Neural cell (in vitro differentiated cells): ENCODE measurements around the gene MYG1. TPM values are rescaled to one million over a fixed set of nuclear protein-coding genes. Genes with fewer than 3 reads are reported as not detected.

ENCODE experiments used
- H2AFZ ChIP-seq: fragments of 200-600, 300-800 bp; sonication (generic), shearing (Covaris generic); 2 replicates; pipeline ENCODE4 v1.6.0; 2014; ENCODE audit warnings: low read depth, mild to moderate bottlenecking, antibody characterized with exemption, low read length, moderate library complexity
- H3F3A ChIP-seq: fragments of 200-600 bp; shearing (Covaris generic); 2 replicates; pipeline ENCODE4 v1.6.1; 2016; ENCODE audit warnings: mild to moderate bottlenecking, moderate library complexity, mixed read lengths, antibody characterized with exemption, low read length; ENCODE audit not compliant: insufficient read depth, poor library complexity, severe bottlenecking
- H3K27ac ChIP-seq: fragments of 200-600, 300-800 bp; sonication (generic), shearing (Covaris generic); 2 replicates; pipeline ENCODE4 v1.5.1; 2014; ENCODE audit warnings: mild to moderate bottlenecking, low read length, moderate library complexity
- H3K27me3 ChIP-seq: fragments of 300-800, 200-600 bp; sonication (generic), shearing (Covaris generic); 2 replicates; pipeline ENCODE4 v1.6.0; 2014; ENCODE audit warnings: mild to moderate bottlenecking, low read depth, low read length, moderate library complexity; ENCODE audit not compliant: insufficient read depth
- H3K36me3 ChIP-seq: fragments of 300-800, 200-600 bp; sonication (generic), shearing (Covaris generic); 2 replicates; pipeline ENCODE4 v1.5.1; 2014; ENCODE audit warnings: mild to moderate bottlenecking, antibody characterized with exemption, low read length, moderate library complexity; ENCODE audit not compliant: insufficient read depth
- H3K4me2 ChIP-seq: fragments of 300-800, 200-600 bp; sonication (generic), shearing (Covaris generic); 2 replicates; pipeline ENCODE4 v1.6.0; 2014; ENCODE audit warnings: mild to moderate bottlenecking, low read length
- H3K4me3 ChIP-seq: fragments of 300-800, 200-600 bp; sonication (generic), shearing (Covaris generic); 2 replicates; pipeline ENCODE4 v1.5.1; 2014; ENCODE audit warnings: mild to moderate bottlenecking, low read length, moderate library complexity
- H3K79me2 ChIP-seq: fragments of 200-600 bp; shearing (Covaris generic); replicated peaks from 2 replicates; pipeline ENCODE4 v1.6.0; 2014; ENCODE audit warnings: mild to moderate bottlenecking, low read length, moderate library complexity; ENCODE audit not compliant: insufficient read depth
- H3K9ac ChIP-seq: fragments of 300-800, 200-600 bp; sonication (generic), shearing (Covaris generic); 2 replicates; pipeline ENCODE4 v1.6.1; 2016; ENCODE audit warnings: mild to moderate bottlenecking, low read length, mixed read lengths
- H3K9me2 ChIP-seq: fragments of 200-600 bp; shearing (Covaris generic); 2 replicates; pipeline ENCODE4 v1.6.1; 2016; ENCODE audit warnings: mild to moderate bottlenecking, low read length, mixed read lengths; ENCODE audit not compliant: insufficient read depth
- H3K9me3 ChIP-seq: fragments of 200-600, 300-800 bp; sonication (generic), shearing (Covaris generic); 2 replicates; pipeline ENCODE4 v1.6.1; 2016; ENCODE audit warnings: mild to moderate bottlenecking, mixed run types, low read length, moderate library complexity, mixed read lengths
- H4K20me1 ChIP-seq: fragments of 200-600 bp; shearing (Covaris generic); 2 replicates; pipeline ENCODE4 v1.6.1; 2016; ENCODE audit warnings: mild to moderate bottlenecking, mixed run types; ENCODE audit not compliant: insufficient read depth
- EP300 ChIP-seq: fragments of 450-650 bp; conservative IDR thresholded peaks from 2 replicates; pipeline ENCODE4 v1.6.1; 2014; ENCODE audit warnings: antibody characterized with exemption, mild to moderate bottlenecking, moderate library complexity; ENCODE audit not compliant: poor library complexity, severe bottlenecking
- EZH2 ChIP-seq: fragments of 200-600, 300-800 bp; shearing (Covaris generic), sonication (generic); IDR thresholded peaks from 2 replicates; pipeline ENCODE4 v1.6.1; 2014; ENCODE audit warnings: antibody characterized with exemption, low read length, borderline replicate concordance, mild to moderate bottlenecking; ENCODE audit not compliant: insufficient read depth, poor library complexity, severe bottlenecking
- MXI1 ChIP-seq: fragments of 450-650 bp; conservative IDR thresholded peaks from 2 replicates; pipeline ENCODE4 v1.6.1; 2014; ENCODE audit warnings: antibody characterized with exemption, mild to moderate bottlenecking; ENCODE audit not compliant: poor library complexity, severe bottlenecking
- POLR2AphosphoS5 ChIP-seq: IDR thresholded peaks from 2 replicates; pipeline ENCODE4 v1.6.1; 2012
- RAD21 ChIP-seq: fragments of 450-650 bp; conservative IDR thresholded peaks from 2 replicates; pipeline ENCODE4 v1.6.1; 2014; ENCODE audit warnings: antibody characterized with exemption, mild to moderate bottlenecking, moderate library complexity
- REST ChIP-seq: IDR thresholded peaks from 2 replicates; pipeline ENCODE4 v1.6.1; 2012; ENCODE audit warnings: borderline replicate concordance
- SMC3 ChIP-seq: fragments of 450-650 bp; conservative IDR thresholded peaks from 2 replicates; pipeline ENCODE4 v1.6.1; 2014; ENCODE audit warnings: antibody characterized with exemption, mild to moderate bottlenecking, moderate library complexity; ENCODE audit not compliant: poor library complexity
- TAF1 ChIP-seq: IDR thresholded peaks from 2 replicates; pipeline ENCODE4 v1.6.1; 2012; ENCODE audit warnings: low read depth
- polyA plus RNA-seq: library from polyadenylated mRNA; depleted of rRNA; stranded (reverse); fragments of >200 nt; gene quantifications from 2 replicates; pipeline ENCODE4 v1.2.3, GENCODE V29; 2014
- TF ChIP-seq, protein P1 (sequence below): fragments of 450-650 bp; IDR thresholded peaks from 2 replicates; pipeline ENCODE4 v1.5.1; 2014; ENCODE audit warnings: antibody characterized with exemption, mild to moderate bottlenecking, moderate library complexity; ENCODE audit not compliant: poor library complexity, severe bottlenecking

MYG1 gene
- polyA plus RNA-seq, 1 donor from 2014 or later = 70.5 TPM

GRCh38 chr12:53353257-53353655 is 53.8 kb downstream of the MYG1 start:
- Histone ChIP-seq H3K27me3 (no peaks in the 10 kb centered on the region), H3K27ac (no peak overlapping the region), H3K9me2 (no peaks in the 10 kb centered on the region), H3K9ac (no peak overlapping the region), H3K4me3 (no peak overlapping the region), H2AFZ (no peak overlapping the region), H3K79me2 (no peaks in the 10 kb centered on the region), H3K4me2 (no peak overlapping the region), H3K36me3 (no peaks in the 10 kb centered on the region), H3F3A (no peaks in the 10 kb centered on the region), H4K20me1 (no peaks in the 10 kb centered on the region), H3K9me3 (no peaks in the 10 kb centered on the region)
- no peak for TF ChIP-seq MXI1
- no peak for TF ChIP-seq POLR2AphosphoS5
- no peak for TF ChIP-seq EP300
- no peak for TF ChIP-seq RAD21

DNA sequence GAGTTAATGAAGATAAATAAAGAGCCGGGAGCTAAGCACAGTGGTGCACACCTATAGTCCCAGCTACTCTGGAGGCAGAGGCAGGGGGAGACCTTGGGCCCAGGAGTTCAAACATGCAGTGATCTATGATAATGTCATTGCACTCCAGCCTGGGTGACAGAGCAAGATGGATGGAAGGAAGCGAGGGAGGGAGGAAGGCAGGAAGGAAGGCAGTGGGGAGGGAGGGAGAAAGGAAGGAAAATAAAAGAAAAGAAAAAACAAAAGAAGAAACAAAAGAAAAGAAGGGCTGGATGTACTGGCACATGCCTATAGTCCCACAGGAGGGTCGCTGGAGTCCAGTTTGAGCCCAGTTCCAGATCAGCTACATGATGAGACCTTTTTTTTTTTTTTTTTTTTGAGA is 55.6 kb downstream of the MYG1 start:
- Histone ChIP-seq H3K9me2 (no peaks in the 10 kb centered on the region), H3K9me3 (no peaks in the 10 kb centered on the region), H3K79me2 (no peaks in the 10 kb centered on the region), H2AFZ (no peak overlapping the region), H3K36me3 (no peaks in the 10 kb centered on the region), H3K4me2 (no peak overlapping the region), H3F3A (no peaks in the 10 kb centered on the region), H3K27me3 (no peaks in the 10 kb centered on the region), H3K27ac (no peak overlapping the region), H4K20me1 (no peaks in the 10 kb centered on the region), H3K9ac (no peak overlapping the region), H3K4me3 (no peak overlapping the region)
- TF ChIP-seq, protein P1, sequence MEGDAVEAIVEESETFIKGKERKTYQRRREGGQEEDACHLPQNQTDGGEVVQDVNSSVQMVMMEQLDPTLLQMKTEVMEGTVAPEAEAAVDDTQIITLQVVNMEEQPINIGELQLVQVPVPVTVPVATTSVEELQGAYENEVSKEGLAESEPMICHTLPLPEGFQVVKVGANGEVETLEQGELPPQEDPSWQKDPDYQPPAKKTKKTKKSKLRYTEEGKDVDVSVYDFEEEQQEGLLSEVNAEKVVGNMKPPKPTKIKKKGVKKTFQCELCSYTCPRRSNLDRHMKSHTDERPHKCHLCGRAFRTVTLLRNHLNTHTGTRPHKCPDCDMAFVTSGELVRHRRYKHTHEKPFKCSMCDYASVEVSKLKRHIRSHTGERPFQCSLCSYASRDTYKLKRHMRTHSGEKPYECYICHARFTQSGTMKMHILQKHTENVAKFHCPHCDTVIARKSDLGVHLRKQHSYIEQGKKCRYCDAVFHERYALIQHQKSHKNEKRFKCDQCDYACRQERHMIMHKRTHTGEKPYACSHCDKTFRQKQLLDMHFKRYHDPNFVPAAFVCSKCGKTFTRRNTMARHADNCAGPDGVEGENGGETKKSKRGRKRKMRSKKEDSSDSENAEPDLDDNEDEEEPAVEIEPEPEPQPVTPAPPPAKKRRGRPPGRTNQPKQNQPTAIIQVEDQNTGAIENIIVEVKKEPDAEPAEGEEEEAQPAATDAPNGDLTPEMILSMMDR = no peak
- no peak for TF ChIP-seq TAF1
- no peak for TF ChIP-seq RAD21
- TF ChIP-seq EP300 = no peak
- TF ChIP-seq MXI1 = no peak
- no peak for TF ChIP-seq EZH2
- no peak for TF ChIP-seq REST
- no peak for TF ChIP-seq POLR2AphosphoS5
- no peak for TF ChIP-seq SMC3

Other genes with a start within 250 kb of the MYG1 start
- gene TNS2, start 249.6 kb upstream of the MYG1 start, polyA plus RNA-seq = 4.2 and 7.9 TPM in 2 replicates
- gene SPRYD3, start 220.3 kb upstream of the MYG1 start, polyA plus RNA-seq = 20.8 and 21.0 TPM in 2 replicates
- gene IGFBP6, start 202.0 kb upstream of the MYG1 start, polyA plus RNA-seq = 0.26 TPM in 1 of 2 replicates, not detected in the other
- not detected in 2 replicates for gene SOAT2, start 196.2 kb upstream of the MYG1 start, polyA plus RNA-seq
- gene ZNF740, start 119.0 kb upstream of the MYG1 start, polyA plus RNA-seq = 24.3 and 25.9 TPM in 2 replicates
- 41.9 and 51.6 TPM in 2 replicates for gene CSAD, start 118.8 kb upstream of the MYG1 start, polyA plus RNA-seq
- gene ITGB7, start 92.4 kb upstream of the MYG1 start, polyA plus RNA-seq = 0.26 TPM in 1 of 2 replicates, not detected in the other
- gene RARG, start 67.5 kb upstream of the MYG1 start, polyA plus RNA-seq = 0.61 and 1.0 TPM in 2 replicates
- 0.33 and 4.5 TPM in 2 replicates for gene ESPL1, start 31.4 kb upstream of the MYG1 start, polyA plus RNA-seq
- gene PFDN5, start 4.2 kb upstream of the MYG1 start, polyA plus RNA-seq = 1,371 and 1,383 TPM in 2 replicates
- 138 and 153 TPM in 2 replicates for gene AAAS, start 21.9 kb downstream of the MYG1 start, polyA plus RNA-seq
- gene SP7, start 36.7 kb downstream of the MYG1 start, polyA plus RNA-seq = not detected in 2 replicates
- 7.3 and 9.9 TPM in 2 replicates for gene SP1, start 80.5 kb downstream of the MYG1 start, polyA plus RNA-seq
- gene AMHR2, start 124.2 kb downstream of the MYG1 start, polyA plus RNA-seq = not detected in 2 replicates
- 6.4 and 11.2 TPM in 2 replicates for gene PRR13, start 142.0 kb downstream of the MYG1 start, polyA plus RNA-seq
- 242 and 261 TPM in 2 replicates for gene PCBP2, start 152.4 kb downstream of the MYG1 start, polyA plus RNA-seq
- 82.0 and 87.0 TPM in 2 replicates for gene MAP3K12, start 199.8 kb downstream of the MYG1 start, polyA plus RNA-seq
- gene TARBP2, start 201.6 kb downstream of the MYG1 start, polyA plus RNA-seq = 135 and 162 TPM in 2 replicates
- gene NPFF, start 207.8 kb downstream of the MYG1 start, polyA plus RNA-seq = not detected in 2 replicates